Stimulated activated naive B cell treated with anti-CD40 and anti-IgM and Interleukin-4, amounts not matched to agents 10 μg/mL and 1 μg/mL and 100 μg/mL, for 72 hours (primary cell): ENCODE measurements around the gene CD70.
"Not testable (repeated sequence)": the region's sequence is repeated elsewhere in the genome, so short reads cannot be mapped to it uniquely, and the experiment has no call there.

Source experiments
- ATAC-seq, 2 donors: fragments of 150-1000 bp; cut with Tn5 transposase; replicated peaks; 2 replicates each; pipeline ENCODE4 v1.10.0; 2021; ENCODE audit warnings: moderate library complexity in 1 of 2
- DNase-seq: peaks from one replicate; pipeline ENCODE4 v3.0.0; 2021
- H3K27ac Mint-ChIP-seq: one replicate; pipeline ENCODE4 v1.8.0; 2022; ENCODE audit warnings: mild to moderate bottlenecking, mixed read lengths
- H3K27me3 Mint-ChIP-seq, 2 donors: one replicate each; pipeline ENCODE4 v1.8.0; 2022; ENCODE audit warnings: mixed read lengths in 2 of 2
- H3K36me3 Mint-ChIP-seq, 2 donors: one replicate each; pipeline ENCODE4 v1.8.0; 2022; ENCODE audit warnings: mixed read lengths in 2 of 2, mild to moderate bottlenecking in 1 of 2
- H3K4me1 Mint-ChIP-seq, 2 donors: one replicate each; pipeline ENCODE4 v1.8.0; 2022; ENCODE audit warnings: mixed read lengths in 2 of 2, mild to moderate bottlenecking in 1 of 2
- H3K4me3 Mint-ChIP-seq, 2 donors: one replicate each; pipeline ENCODE4 v1.8.0; 2022; ENCODE audit warnings: mild to moderate bottlenecking in 2 of 2, mixed read lengths in 2 of 2, moderate library complexity in 1 of 2
- H3K9me3 Mint-ChIP-seq, 2 donors: one replicate each; pipeline ENCODE4 v1.8.0; 2022; ENCODE audit warnings: mixed read lengths in 2 of 2, mild to moderate bottlenecking in 1 of 2

CD70 gene

DNA sequence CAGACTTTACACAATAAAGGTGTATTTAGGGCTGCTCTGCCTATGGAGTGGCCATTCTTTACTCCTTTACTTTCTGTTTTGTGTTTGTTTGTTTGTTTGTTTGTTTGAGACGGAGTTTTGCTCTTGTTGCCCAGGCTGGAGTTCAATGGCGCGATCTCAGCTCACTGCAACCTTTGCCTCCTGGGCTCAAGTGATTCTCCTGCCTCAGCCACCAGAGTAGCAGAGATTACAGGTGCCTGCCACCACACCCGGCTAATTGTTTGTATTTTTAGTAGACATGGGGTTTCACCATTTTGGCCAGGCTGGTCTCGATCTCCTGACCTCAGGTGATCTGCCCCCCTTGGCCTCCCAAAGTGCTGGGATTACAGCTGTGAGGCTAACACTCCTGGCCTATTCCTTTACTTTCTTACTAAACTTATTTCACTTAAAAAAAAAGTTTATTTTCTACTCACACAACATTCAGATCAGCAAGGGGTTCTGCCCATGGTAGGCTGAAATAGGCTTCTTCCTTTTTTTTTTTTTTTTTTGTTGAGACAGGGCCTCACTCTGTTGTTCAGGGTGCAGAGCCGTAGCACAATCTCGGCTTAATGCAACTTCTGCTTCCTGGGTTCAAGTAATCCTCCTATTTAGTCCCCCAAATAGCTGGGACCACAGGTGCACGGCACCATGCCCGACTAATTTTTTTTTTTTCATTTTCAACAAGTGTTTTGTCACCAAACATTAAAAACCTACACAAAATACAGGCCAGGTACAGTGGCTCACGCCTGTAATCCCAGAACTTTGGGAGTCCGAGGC lies 15.5 kb upstream of the CD70 start:
- not testable (repeated sequence) for H3K36me3 Mint-ChIP-seq, ATAC-seq, H3K4me3 Mint-ChIP-seq, H3K9me3 Mint-ChIP-seq, DNase-seq, H3K27ac Mint-ChIP-seq
- peaks cover 16 to 19% of the 10 kb centered on the region in 2 donors for H3K27me3 Mint-ChIP-seq
- peaks cover 10 to 14% of the 10 kb centered on the region in 2 donors for H3K4me1 Mint-ChIP-seq

- DNase-seq (no peak), ATAC-seq (no peak)
- H3K27me3 Mint-ChIP-seq = peaks cover 5 to 6% of the 10 kb centered on the region in 2 donors
- H3K4me1 Mint-ChIP-seq = peaks cover 17 to 24% of the 10 kb centered on the region in 2 donors
- H3K27ac Mint-ChIP-seq = no peak overlapping the region
- no peak overlapping the region for H3K4me3 Mint-ChIP-seq
- no peaks in the 10 kb centered on the region for H3K36me3 Mint-ChIP-seq
- no peaks in the 10 kb centered on the region for H3K9me3 Mint-ChIP-seq
Observed at GRCh38 chr19:6604906-6605305, 14.0 kb upstream of the CD70 start.

- no peak for DNase-seq
- Mint-ChIP-seq H3K27ac (no peak overlapping the region), H3K4me3 (no peak overlapping the region)
Observed at GRCh38 chr19:6602729-6603114, 11.8 kb upstream of the CD70 start.

GRCh38 chr19:6601537-6602052 lies 10.6 kb upstream of the CD70 start:
- peaks cover 22 to 34% of the 10 kb centered on the region in 2 donors for H3K4me1 Mint-ChIP-seq
- DNase-seq, H3K9me3 Mint-ChIP-seq, H3K36me3 Mint-ChIP-seq: not testable (repeated sequence)
- peak overlapping the region; percentile 43 to 71 for H3K4me3 Mint-ChIP-seq
- peaks cover 17 to 21% of the 10 kb centered on the region in 2 donors for H3K27me3 Mint-ChIP-seq
- peak in 1 of 2 donors; percentile 70 for ATAC-seq
- peak overlapping the region; percentile 81 for H3K27ac Mint-ChIP-seq

More at GRCh38 chr19:6602729-6603114, 11.8 kb upstream of the CD70 start:
- no peak for ATAC-seq
- Mint-ChIP-seq H3K36me3 (peaks cover 3% of the 10 kb centered on the region in 2 donors), H3K4me1 (peaks cover 20 to 33% of the 10 kb centered on the region in 2 donors), H3K9me3 (peaks cover 0 to 2% of the 10 kb centered on the region in 2 donors), H3K27me3 (peaks cover 9 to 10% of the 10 kb centered on the region in 2 donors)

DNA sequence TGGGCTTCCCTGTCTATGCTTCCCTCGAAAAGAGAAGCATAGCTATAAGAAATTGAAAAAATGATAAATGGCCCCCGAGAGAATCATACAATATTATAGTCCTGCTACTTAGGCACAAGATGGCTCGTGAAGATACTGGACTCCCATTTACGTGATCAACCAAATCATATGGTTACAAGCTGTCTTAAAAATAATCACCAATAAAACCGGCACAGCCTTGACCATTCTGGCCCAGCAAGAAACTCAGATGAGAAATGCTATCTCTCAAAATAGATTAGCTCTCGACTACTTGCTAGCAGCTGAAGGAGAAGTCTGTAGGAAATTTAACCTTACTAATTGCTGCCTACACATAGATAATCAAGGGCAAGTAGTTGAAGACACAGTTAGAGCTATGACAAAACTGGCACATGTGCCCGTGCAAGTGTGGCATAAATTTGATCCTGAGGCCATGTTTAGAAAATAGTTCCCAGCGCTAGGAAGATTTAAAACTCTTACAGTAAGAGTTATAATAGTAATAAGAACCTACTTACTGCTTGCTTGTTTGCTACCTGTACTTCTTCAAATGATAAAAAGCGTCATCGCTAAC lies 10.1 kb upstream of the CD70 start:
- not testable (repeated sequence) for H3K9me3 Mint-ChIP-seq, H3K36me3 Mint-ChIP-seq, DNase-seq, ATAC-seq
- H3K27ac Mint-ChIP-seq = peak overlapping the region; percentile 81
- H3K4me3 Mint-ChIP-seq = peak overlapping the region in 1 of 2 donors; percentile 43
- peaks cover 22 to 34% of the 10 kb centered on the region in 2 donors for H3K4me1 Mint-ChIP-seq
- peaks cover 17 to 21% of the 10 kb centered on the region in 2 donors for H3K27me3 Mint-ChIP-seq

DNA sequence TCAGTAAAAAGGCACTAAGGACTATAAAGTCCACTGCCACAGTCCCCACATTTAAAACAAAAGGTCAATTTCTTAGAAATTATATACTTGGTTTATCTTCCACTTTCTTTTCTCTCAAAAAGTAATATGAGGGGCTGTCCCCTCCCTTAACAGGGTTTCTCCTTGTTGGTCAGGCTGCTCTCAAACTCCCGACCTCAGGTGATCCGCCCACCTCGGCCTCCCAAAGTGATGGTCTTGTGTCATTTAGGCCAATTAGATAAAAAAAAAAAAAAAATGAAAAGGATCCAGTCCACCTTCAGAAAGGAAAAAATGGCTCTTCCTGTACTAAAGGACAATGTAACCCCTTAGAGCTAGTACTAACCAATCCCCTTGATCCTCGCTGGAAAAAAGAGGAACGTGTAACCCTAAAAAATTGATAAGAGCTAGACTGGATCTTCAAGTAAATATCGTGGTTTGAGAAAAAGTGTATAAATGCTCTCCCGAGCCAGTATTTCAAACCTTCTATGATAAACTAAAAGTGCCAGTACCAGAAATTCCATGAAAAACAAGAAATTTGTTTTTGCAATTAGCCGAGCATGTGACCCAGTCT lies 9.0 kb upstream of the CD70 start:
- H3K36me3 Mint-ChIP-seq = peaks cover 4 to 5% of the 10 kb centered on the region in 2 donors
- no peak overlapping the region for H3K27ac Mint-ChIP-seq
- peak; percentile 53 to 62 for ATAC-seq
- DNase-seq = no peak
- H3K4me3 Mint-ChIP-seq = peak overlapping the region in 1 of 2 donors; percentile 21
- H3K27me3 Mint-ChIP-seq = peaks cover 17 to 21% of the 10 kb centered on the region in 2 donors
- H3K9me3 Mint-ChIP-seq = peaks cover 3 to 4% of the 10 kb centered on the region in 2 donors
- H3K4me1 Mint-ChIP-seq = peaks cover 22 to 34% of the 10 kb centered on the region in 2 donors

DNA sequence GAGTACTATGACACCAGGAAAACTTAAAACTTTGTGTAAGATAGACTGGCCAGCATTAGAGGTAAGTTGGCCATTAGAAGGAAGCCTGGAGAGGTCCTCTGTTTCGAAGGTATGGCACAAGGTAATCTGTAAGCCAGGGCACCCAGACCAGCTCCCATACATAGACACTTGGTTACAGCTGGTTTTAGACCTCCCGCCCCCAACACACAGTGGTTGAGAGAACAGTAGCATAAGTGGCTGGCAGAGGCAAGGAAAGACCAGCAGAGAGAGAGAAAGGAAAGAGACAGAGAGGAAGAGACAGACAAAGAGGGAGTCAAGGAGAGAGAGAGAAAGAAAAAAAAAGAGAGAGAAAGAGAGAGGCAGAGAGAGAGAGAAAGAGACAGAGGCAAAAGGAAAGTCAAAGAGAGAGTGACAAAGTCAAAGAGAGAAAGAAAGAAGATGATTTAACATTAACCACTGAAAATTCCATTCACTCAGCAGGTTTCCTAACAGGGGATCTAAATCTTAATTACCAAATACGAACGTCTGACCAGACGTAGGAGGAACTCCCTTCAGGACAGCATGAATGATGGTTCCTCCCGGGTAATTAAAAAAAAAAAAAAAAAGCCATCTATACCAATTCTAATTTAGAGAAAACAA lies 7.4 kb upstream of the CD70 start:
- Mint-ChIP-seq H3K4me1 (peaks cover 23 to 36% of the 10 kb centered on the region in 2 donors), H3K27me3 (peaks cover 26 to 28% of the 10 kb centered on the region in 2 donors), H3K4me3 (peak overlapping the region; percentile 4 to 21), H3K27ac (peak overlapping the region; percentile 79)
- DNase-seq, ATAC-seq, H3K9me3 Mint-ChIP-seq, H3K36me3 Mint-ChIP-seq: not testable (repeated sequence)

DNA sequence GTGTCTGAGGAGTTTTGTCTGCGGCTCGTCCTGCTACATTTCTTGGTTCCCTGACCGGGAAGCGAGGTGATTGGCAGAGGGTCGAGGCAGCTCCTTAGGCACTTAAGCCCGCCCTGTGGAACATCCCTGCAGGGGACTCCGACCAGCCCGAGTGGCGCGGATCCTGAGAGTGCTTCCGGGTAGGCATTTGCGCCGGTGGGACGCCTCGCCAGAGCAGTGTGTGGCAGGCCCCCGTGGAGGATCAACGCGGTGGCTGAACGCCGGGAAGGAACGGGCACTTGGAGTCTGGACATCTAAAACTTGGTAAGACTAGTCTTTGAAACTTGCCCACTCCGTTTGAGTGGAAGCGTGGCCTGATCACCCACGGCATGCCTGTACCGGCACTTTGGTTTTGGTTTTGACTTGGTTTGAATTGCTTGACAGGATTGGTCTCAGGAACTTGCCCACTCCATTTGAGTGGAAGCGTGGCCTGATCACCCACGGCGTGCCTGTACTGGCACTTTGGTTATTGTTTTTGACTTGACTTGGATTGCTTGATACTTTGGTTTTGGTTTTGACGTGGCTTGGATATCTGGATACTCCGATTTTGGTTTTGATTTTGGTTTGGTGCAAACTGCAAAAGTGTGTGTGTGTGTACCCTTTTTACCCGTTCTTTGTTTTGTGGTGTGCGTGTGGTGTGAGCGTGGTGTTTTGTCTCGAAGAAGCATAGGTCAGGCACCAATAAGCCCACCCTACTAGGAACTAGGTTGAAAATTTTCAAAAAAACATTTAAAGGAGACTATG lies 6.7 kb upstream of the CD70 start:
- Mint-ChIP-seq H3K27ac (peak overlapping the region; percentile 3), H3K27me3 (peaks cover 27 to 30% of the 10 kb centered on the region in 2 donors), H3K4me1 (peaks cover 24 to 38% of the 10 kb centered on the region in 2 donors)
- not testable (repeated sequence) for H3K36me3 Mint-ChIP-seq, DNase-seq, H3K4me3 Mint-ChIP-seq, ATAC-seq, H3K9me3 Mint-ChIP-seq

DNA sequence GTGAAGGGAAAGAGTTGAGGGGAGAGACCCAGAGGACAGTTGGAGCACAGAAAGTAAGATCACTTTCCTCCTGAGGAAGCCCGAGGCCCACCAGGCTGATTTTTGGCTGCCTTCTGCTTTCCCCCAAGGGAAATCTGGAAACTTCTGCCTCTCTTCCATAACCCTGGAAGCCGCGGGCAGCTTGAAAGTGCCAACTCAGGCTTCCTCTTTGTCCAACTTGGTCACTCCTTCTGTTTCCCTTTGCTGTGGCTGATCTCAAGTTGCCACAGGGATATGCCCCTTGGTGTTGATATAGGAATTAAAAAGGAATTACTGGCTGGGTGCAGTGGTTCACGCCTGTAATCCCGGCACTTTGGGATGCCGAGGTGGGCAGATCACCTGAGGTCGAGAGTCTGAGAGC lies 5.7 kb upstream of the CD70 start:
- Mint-ChIP-seq H3K27me3 (peaks cover 27 to 35% of the 10 kb centered on the region in 2 donors), H3K27ac (no peak overlapping the region), H3K36me3 (peaks cover 4 to 5% of the 10 kb centered on the region in 2 donors), H3K4me3 (no peak overlapping the region), H3K9me3 (peaks cover 3 to 4% of the 10 kb centered on the region in 2 donors), H3K4me1 (peaks cover 28 to 43% of the 10 kb centered on the region in 2 donors)
- DNase-seq (no peak), ATAC-seq (no peak)

DNA sequence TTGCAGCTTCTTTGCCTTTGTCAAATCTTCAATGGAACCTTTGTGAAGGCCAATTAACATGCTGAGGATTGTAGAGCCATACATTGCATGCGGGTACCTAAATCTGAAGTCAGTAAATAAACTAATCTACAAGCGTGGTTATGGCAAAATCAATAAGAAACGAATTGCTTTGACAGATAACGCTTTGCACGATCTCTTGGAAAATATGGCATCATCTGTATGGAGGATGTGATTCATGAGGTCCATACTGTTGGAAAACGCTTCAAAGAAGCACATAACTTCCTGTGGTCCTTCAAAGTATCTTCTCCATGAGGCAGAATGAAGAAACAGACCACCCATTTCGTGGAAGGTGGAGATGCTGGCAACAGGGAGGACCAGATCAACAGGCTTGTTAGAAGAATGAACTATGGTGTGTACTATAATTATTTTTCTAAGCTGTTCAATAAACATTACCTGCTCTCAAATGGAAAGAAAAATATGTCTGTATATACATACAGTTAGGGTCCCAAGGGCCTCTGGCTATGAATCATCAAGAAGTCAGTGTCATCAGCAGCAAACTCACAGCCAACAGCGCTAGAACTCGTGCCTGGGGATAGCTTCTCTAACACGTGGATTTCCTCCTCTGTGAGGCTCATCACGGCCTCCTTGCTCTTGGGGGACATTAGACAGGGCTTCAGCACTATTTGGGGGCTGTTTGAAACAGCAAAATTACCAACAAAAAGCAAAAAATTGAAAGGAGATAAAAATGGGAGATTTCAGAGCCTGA lies 2.9 kb upstream of the CD70 start:
- Mint-ChIP-seq H3K36me3 (peaks cover 21 to 22% of the 10 kb centered on the region in 2 donors), H3K9me3 (peaks cover 3 to 4% of the 10 kb centered on the region in 2 donors), H3K4me3 (no peak overlapping the region), H3K27ac (no peak overlapping the region), H3K4me1 (peaks cover 33 to 47% of the 10 kb centered on the region in 2 donors), H3K27me3 (peaks cover 31 to 35% of the 10 kb centered on the region in 2 donors)
- DNase-seq (no peak), ATAC-seq (no peak)

GRCh38 chr19:6590258-6590826 lies 608 bp downstream of the CD70 start:
- peaks cover 21 to 28% of the 10 kb centered on the region in 2 donors for H3K27me3 Mint-ChIP-seq
- H3K4me1 Mint-ChIP-seq = peaks cover 47 to 65% of the 10 kb centered on the region in 2 donors
- no peaks in the 10 kb centered on the region for H3K9me3 Mint-ChIP-seq

DNA sequence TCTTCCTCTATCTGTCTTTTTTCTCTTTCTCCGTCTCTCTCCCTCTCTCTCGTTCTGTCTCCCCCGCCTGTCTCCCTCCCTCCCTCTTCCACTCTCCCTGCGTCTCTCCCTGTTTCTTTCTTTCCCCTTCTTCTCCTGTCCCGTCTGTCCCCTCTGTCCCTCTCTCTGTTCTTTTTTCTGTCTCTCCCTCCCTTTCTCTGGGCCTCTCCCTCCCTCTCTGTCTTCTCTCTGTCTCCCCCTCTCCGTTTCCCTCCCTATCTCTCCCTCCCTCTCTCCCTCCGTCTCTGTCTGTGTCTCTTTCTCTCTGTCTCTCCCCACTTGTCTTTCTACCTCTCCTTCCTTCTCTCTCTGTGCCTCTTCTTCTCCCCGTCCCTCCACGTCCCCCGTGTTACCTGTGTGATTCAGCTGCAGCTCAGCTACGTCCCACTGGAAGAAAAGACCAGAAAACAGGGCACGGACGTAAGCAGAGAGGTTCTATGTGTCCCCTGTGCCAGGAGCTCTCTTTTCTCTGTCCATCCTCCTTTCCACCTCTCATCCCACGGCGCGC lies 1.2 kb downstream of the CD70 start:
- Mint-ChIP-seq H3K36me3 (peaks cover 45 to 53% of the 10 kb centered on the region in 2 donors), H3K4me1 (peaks cover 47 to 65% of the 10 kb centered on the region in 2 donors), H3K4me3 (peak overlapping the region; percentile 82 to 95), H3K27me3 (peaks cover 21 to 28% of the 10 kb centered on the region in 2 donors), H3K9me3 (no peaks in the 10 kb centered on the region), H3K27ac (peak overlapping the region; percentile 94)
- no peak for DNase-seq
- no peak for ATAC-seq

More at GRCh38 chr19:6590258-6590826, 608 bp downstream of the CD70 start:
- no peak for DNase-seq
- H3K4me3 Mint-ChIP-seq = peak overlapping the region; percentile 82 to 95
- peak; percentile 17 to 22 for ATAC-seq
- peaks cover 40 to 48% of the 10 kb centered on the region in 2 donors for H3K36me3 Mint-ChIP-seq
- peak overlapping the region; percentile 94 for H3K27ac Mint-ChIP-seq
